ENCODE measurements around the gene ARAP1.

DNA sequence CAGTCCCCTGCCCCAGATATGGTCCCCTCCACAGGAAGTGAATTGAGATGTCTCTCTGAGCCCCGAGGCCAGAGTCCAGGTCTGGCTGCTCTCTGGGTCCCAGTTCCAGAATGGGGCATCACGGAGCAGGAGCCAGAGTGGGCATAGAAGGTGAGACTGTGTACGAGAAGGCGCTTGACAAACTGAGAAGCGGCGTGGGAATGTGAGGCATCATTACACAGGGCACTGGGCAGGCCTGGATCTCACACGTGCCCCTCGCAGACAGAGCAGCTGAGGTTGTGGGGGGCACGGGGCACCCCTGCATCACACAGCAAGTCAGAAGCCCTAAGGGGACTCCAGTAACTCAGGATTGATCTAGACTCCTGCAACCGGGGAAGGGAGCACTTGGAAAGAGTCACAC, 32.5 kb upstream of the ARAP1 start:
- TF ChIP-seq GATA2 (IDR thresholded peaks at IDR 0.05; ENCODE audit: low read depth, low read length) (no peak), GATA3 (IDR thresholded peaks at IDR 0.05; ENCODE audit: low read depth, low read length) (no peak)

Measured in SH-SY5Y (cell line).